ENCODE measurements around the gene NFATC1. TPM values are rescaled to one million over a fixed set of nuclear protein-coding genes. Genes with fewer than 3 reads are reported as not detected.

Gene NFATC1
- total RNA-seq, 2 donors from 2014 or later = 1.6 to 4.3 TPM

- peak; percentile 31 for DNase-seq
- no peaks in the 10 kb centered on the region for H3K9me3 ChIP-seq
- peaks cover 10% of the 10 kb centered on the region for H3K4me1 ChIP-seq
- intact Hi-C loops (cut with DNase I) = no loop called here
- no peak for TF ChIP-seq CTCF (IDR thresholded peaks at IDR 0.05)
- peak overlapping the region; percentile 77 for H3K27ac ChIP-seq
- peak overlapping the region; percentile 55 to 56 for H3K9ac ChIP-seq (ENCODE audit: low read depth in 2 of 2, low read length in 2 of 2)
- H3K4me3 ChIP-seq = peak overlapping the region; percentile 6
- H3K36me3 ChIP-seq = no peaks in the 10 kb centered on the region
- peaks cover 7% of the 10 kb centered on the region for H3K27me3 ChIP-seq
Observed at GRCh38 chr18:79507076-79507545, 111.4 kb downstream of the NFATC1 start.

- DNase-seq = peak; percentile 52
- Histone ChIP-seq H3K4me3 (peak overlapping the region; percentile 6), H3K4me1 (peaks cover 10% of the 10 kb centered on the region), H3K27ac (peak overlapping the region; percentile 77), H3K9ac (ENCODE audit: low read depth in 2 of 2, low read length in 2 of 2) (peak overlapping the region; percentile 55 to 56), H3K27me3 (peaks cover 7% of the 10 kb centered on the region), H3K36me3 (no peaks in the 10 kb centered on the region), H3K9me3 (no peaks in the 10 kb centered on the region)
- intact Hi-C loops (cut with DNase I) = no loop called here
- no peak for TF ChIP-seq CTCF (IDR thresholded peaks at IDR 0.05)
Observed at GRCh38 chr18:79507546-79508480, 112.1 kb downstream of the NFATC1 start.

- H3K27me3 ChIP-seq = peaks cover 7% of the 10 kb centered on the region
- H3K4me1 ChIP-seq = peaks cover 10% of the 10 kb centered on the region
- intact Hi-C loops (cut with DNase I) = no loop called here
- no peak for TF ChIP-seq CTCF (IDR thresholded peaks at IDR 0.05)
- H3K27ac ChIP-seq = no peak overlapping the region
- H3K9ac ChIP-seq (ENCODE audit: low read depth in 2 of 2, low read length in 2 of 2) = no peak overlapping the region
- H3K36me3 ChIP-seq = no peaks in the 10 kb centered on the region
- H3K4me3 ChIP-seq = no peak overlapping the region
- no peak for DNase-seq
- no peaks in the 10 kb centered on the region for H3K9me3 ChIP-seq
Observed at GRCh38 chr18:79508565-79509535, 113.1 kb downstream of the NFATC1 start.

GRCh38 chr18:79509536-79509930 is 113.8 kb downstream of the NFATC1 start:
- DNase-seq = no peak
- no peak overlapping the region for H3K27ac ChIP-seq
- peaks cover 7% of the 10 kb centered on the region for H3K27me3 ChIP-seq
- H3K4me1 ChIP-seq = peaks cover 10% of the 10 kb centered on the region
- H3K36me3 ChIP-seq = no peaks in the 10 kb centered on the region
- H3K4me3 ChIP-seq = no peak overlapping the region
- H3K9me3 ChIP-seq = no peaks in the 10 kb centered on the region
- no peak overlapping the region for H3K9ac ChIP-seq (ENCODE audit: low read depth in 2 of 2, low read length in 2 of 2)
- intact Hi-C loops (cut with DNase I) = no loop called here
- no peak for TF ChIP-seq CTCF (IDR thresholded peaks at IDR 0.05)

- Histone ChIP-seq H3K27me3 (peaks cover 7% of the 10 kb centered on the region), H3K27ac (no peak overlapping the region), H3K9ac (ENCODE audit: low read depth in 2 of 2, low read length in 2 of 2) (no peak overlapping the region), H3K4me3 (no peak overlapping the region), H3K9me3 (no peaks in the 10 kb centered on the region), H3K36me3 (no peaks in the 10 kb centered on the region), H3K4me1 (peaks cover 10% of the 10 kb centered on the region)
- TF ChIP-seq CTCF (IDR thresholded peaks at IDR 0.05) = no peak
- intact Hi-C loops (cut with DNase I) = no loop called here
- no peak for DNase-seq
Observed at GRCh38 chr18:79510046-79510685, 114.4 kb downstream of the NFATC1 start.
